Measurements from ENCODE around the gene FLRT2.

GRCh38 chr14:85528897-85529631, 880 bp upstream of the FLRT2 start:
- TF ChIP-seq POLR2A (IDR thresholded peaks at IDR 0.05; ENCODE audit: low read depth, low read length), result no peak
- no peak for TF ChIP-seq POLR2AphosphoS5 (IDR thresholded peaks at IDR 0.05; ENCODE audit: low read depth, low read length)
